GM12874 (cell line): ENCODE data around the gene STAT2.

Experiments
- CTCF ChIP-seq: IDR thresholded peaks from 2 replicates; pipeline ENCODE4 v1.5.1; 2011; ENCODE audit warnings: low read depth, mild to moderate bottlenecking, control low read depth, low read length, moderate library complexity; ENCODE audit not compliant: insufficient read depth

Gene STAT2

GRCh38 chr12:56296295-56296694 is 63.6 kb downstream of the STAT2 start:
- no peak for TF ChIP-seq CTCF

- TF ChIP-seq CTCF, result no peak
These were observed 66.1 kb downstream of the STAT2 start for GRCh38 chr12:56293795-56294194.
